ENCODE measurements around the gene ALDH3B1.

Gene ALDH3B1

GRCh38 chr11:68032997-68033707 lies 23.0 kb downstream of the ALDH3B1 start:
- DNase-seq (ENCODE audit: low read depth, low spot score) = no peak
- in situ Hi-C loops (cut with HindIII; ENCODE audit: low sequenced_read_pairs) = no loop called here
- H3K4me3 ChIP-seq (ENCODE audit: low read depth, low read length) = no peak overlapping the region
- TF ChIP-seq, protein P1, sequence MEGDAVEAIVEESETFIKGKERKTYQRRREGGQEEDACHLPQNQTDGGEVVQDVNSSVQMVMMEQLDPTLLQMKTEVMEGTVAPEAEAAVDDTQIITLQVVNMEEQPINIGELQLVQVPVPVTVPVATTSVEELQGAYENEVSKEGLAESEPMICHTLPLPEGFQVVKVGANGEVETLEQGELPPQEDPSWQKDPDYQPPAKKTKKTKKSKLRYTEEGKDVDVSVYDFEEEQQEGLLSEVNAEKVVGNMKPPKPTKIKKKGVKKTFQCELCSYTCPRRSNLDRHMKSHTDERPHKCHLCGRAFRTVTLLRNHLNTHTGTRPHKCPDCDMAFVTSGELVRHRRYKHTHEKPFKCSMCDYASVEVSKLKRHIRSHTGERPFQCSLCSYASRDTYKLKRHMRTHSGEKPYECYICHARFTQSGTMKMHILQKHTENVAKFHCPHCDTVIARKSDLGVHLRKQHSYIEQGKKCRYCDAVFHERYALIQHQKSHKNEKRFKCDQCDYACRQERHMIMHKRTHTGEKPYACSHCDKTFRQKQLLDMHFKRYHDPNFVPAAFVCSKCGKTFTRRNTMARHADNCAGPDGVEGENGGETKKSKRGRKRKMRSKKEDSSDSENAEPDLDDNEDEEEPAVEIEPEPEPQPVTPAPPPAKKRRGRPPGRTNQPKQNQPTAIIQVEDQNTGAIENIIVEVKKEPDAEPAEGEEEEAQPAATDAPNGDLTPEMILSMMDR (IDR thresholded peaks at IDR 0.05; ENCODE audit: low read depth, low read length) = no peak

- TF ChIP-seq, protein P1 (IDR thresholded peaks at IDR 0.05; ENCODE audit: low read depth, low read length) = no peak
- in situ Hi-C loops (cut with HindIII; ENCODE audit: low sequenced_read_pairs) = no loop called here
- no peak overlapping the region for H3K4me3 ChIP-seq (ENCODE audit: low read depth, low read length)
- DNase-seq (ENCODE audit: low read depth, low spot score) = no peak
Measured at GRCh38 chr11:68033708-68034045, 23.6 kb downstream of the ALDH3B1 start.

DNA sequence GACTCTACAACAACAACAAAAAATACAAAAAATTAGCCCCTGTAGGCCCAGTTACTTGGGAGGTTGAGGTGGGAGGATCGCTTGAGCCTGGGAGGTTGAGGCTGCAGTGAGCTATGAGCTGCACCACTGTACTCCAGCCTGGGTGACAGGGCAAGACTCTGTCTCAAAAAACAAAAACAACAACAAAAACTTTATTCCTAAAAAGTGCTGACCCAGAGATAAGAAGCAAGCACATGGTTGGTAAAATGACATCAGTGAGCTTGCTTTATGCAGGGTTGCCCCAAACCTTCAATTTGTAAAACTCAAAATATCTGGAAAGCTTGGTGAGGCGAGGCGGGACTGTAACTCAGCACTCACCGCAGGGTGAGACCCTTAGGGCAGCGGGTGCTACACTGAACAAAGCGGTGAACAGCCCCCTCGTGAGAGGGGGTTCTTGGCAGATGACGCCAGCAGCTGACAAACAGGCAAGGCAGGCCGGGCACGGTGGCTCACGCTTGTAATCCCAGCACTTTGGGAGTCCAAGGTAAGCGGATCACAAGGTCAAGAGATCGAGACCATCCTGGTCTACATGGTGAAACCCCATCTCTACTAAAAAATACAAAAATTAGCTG lies 25.2 kb downstream of the ALDH3B1 start:
- H3K4me3 ChIP-seq (ENCODE audit: low read depth, low read length) = no peak overlapping the region
- DNase-seq (ENCODE audit: low read depth, low spot score) = no peak
- in situ Hi-C loops (cut with HindIII; ENCODE audit: low sequenced_read_pairs) = no loop called here
- TF ChIP-seq, protein P1 (IDR thresholded peaks at IDR 0.05; ENCODE audit: low read depth, low read length) = no peak

GRCh38 chr11:68036141-68036716 lies 26.1 kb downstream of the ALDH3B1 start:
- H3K4me3 ChIP-seq (ENCODE audit: low read depth, low read length) = no peak overlapping the region
- TF ChIP-seq, protein P1 (IDR thresholded peaks at IDR 0.05; ENCODE audit: low read depth, low read length) = no peak
- DNase-seq (ENCODE audit: low read depth, low spot score) = no peak
- in situ Hi-C loops (cut with HindIII; ENCODE audit: low sequenced_read_pairs) = no loop called here

GRCh38 chr11:68036717-68037239 lies 26.7 kb downstream of the ALDH3B1 start:
- DNase-seq (ENCODE audit: low read depth, low spot score) = no peak
- in situ Hi-C loops (cut with HindIII; ENCODE audit: low sequenced_read_pairs) = no loop called here
- H3K4me3 ChIP-seq (ENCODE audit: low read depth, low read length) = no peak overlapping the region
- TF ChIP-seq, protein P1 (IDR thresholded peaks at IDR 0.05; ENCODE audit: low read depth, low read length) = no peak

- in situ Hi-C loops (cut with HindIII; ENCODE audit: low sequenced_read_pairs) = no loop called here
- DNase-seq (ENCODE audit: low read depth, low spot score) = no peak
- no peak overlapping the region for H3K4me3 ChIP-seq (ENCODE audit: low read depth, low read length)
Measured at GRCh38 chr11:68037411-68038225, 27.5 kb downstream of the ALDH3B1 start.

More at GRCh38 chr11:68037411-68038225, 27.5 kb downstream of the ALDH3B1 start:
- TF ChIP-seq, protein P1 (IDR thresholded peaks at IDR 0.05; ENCODE audit: low read depth, low read length) = no peak
